Muscle layer of duodenum (tissue), 2 donors: Measurements from ENCODE around the gene KCNIP3.

Experiments
- H3K27ac ChIP-seq: one replicate; pipeline ENCODE4 v1.7.0; 2013; ENCODE audit warnings: mild to moderate bottlenecking, low read length
- H3K27me3 ChIP-seq: one replicate; pipeline ENCODE4 v1.7.0; 2013; ENCODE audit warnings: low read depth, mild to moderate bottlenecking, control low read depth, low read length
- H3K36me3 ChIP-seq, 2 donors: one replicate each; pipeline ENCODE4 v1.7.0; 2013; ENCODE audit warnings: low read length in 2 of 2, control low read depth in 1 of 2, mild to moderate bottlenecking in 1 of 2; ENCODE audit not compliant: insufficient read depth in 2 of 2, control insufficient read depth in 1 of 2
- H3K4me1 ChIP-seq, 2 donors: one replicate each; pipeline ENCODE4 v1.7.0; 2013; ENCODE audit warnings: low read length in 2 of 2, mild to moderate bottlenecking in 2 of 2, control low read depth in 1 of 2, moderate library complexity in 1 of 2; ENCODE audit not compliant: insufficient read depth in 2 of 2, control insufficient read depth in 1 of 2
- H3K4me3 ChIP-seq, 2 donors: one replicate each; pipeline ENCODE4 v1.7.0; 2013; ENCODE audit warnings: low read length in 2 of 2, low read depth in 1 of 2, mild to moderate bottlenecking in 1 of 2
- H3K9me3 ChIP-seq, 2 donors: one replicate each; pipeline ENCODE4 v1.7.0; 2013; ENCODE audit warnings: low read length in 2 of 2, control low read depth in 1 of 2, mild to moderate bottlenecking in 1 of 2; ENCODE audit not compliant: control insufficient read depth in 1 of 2
- donor health status: healthy.

KCNIP3 gene

GRCh38 chr2:95285542-95285932, 11.6 kb upstream of the KCNIP3 start:
- Histone ChIP-seq H3K4me1 (no peaks in the 10 kb centered on the region), H3K9me3 (peaks cover 0 to 8% of the 10 kb centered on the region in 2 donors), H3K27me3 (no peaks in the 10 kb centered on the region), H3K36me3 (peaks cover 0 to 10% of the 10 kb centered on the region in 2 donors), H3K27ac (no peak overlapping the region), H3K4me3 (no peak overlapping the region)

GRCh38 chr2:95287336-95287735, 9.8 kb upstream of the KCNIP3 start:
- H3K36me3 ChIP-seq, result peaks cover 0 to 22% of the 10 kb centered on the region in 2 donors
- no peaks in the 10 kb centered on the region for H3K4me1 ChIP-seq
- no peak overlapping the region for H3K4me3 ChIP-seq
- no peaks in the 10 kb centered on the region for H3K27me3 ChIP-seq
- H3K9me3 ChIP-seq, result peaks cover 0 to 13% of the 10 kb centered on the region in 2 donors
- no peak overlapping the region for H3K27ac ChIP-seq

- Histone ChIP-seq H3K4me1 (no peaks in the 10 kb centered on the region), H3K27me3 (no peaks in the 10 kb centered on the region), H3K4me3 (no peak overlapping the region), H3K36me3 (peaks cover 0 to 27% of the 10 kb centered on the region in 2 donors), H3K9me3 (peaks cover 0 to 16% of the 10 kb centered on the region in 2 donors), H3K27ac (no peak overlapping the region)
These were observed 9.3 kb upstream of the KCNIP3 start for GRCh38 chr2:95287806-95288205.

GRCh38 chr2:95289253-95289652, 7.9 kb upstream of the KCNIP3 start:
- Histone ChIP-seq H3K4me3 (no peak overlapping the region), H3K4me1 (no peaks in the 10 kb centered on the region), H3K27ac (no peak overlapping the region), H3K27me3 (no peaks in the 10 kb centered on the region), H3K9me3 (peaks cover 0 to 16% of the 10 kb centered on the region in 2 donors), H3K36me3 (peaks cover 0 to 28% of the 10 kb centered on the region in 2 donors)

- peaks cover 0 to 28% of the 10 kb centered on the region in 2 donors for H3K36me3 ChIP-seq
- no peak overlapping the region for H3K4me3 ChIP-seq
- no peaks in the 10 kb centered on the region for H3K4me1 ChIP-seq
- H3K27ac ChIP-seq, result no peak overlapping the region
- H3K27me3 ChIP-seq, result no peaks in the 10 kb centered on the region
- H3K9me3 ChIP-seq, result peaks cover 0 to 16% of the 10 kb centered on the region in 2 donors
These were observed 5.9 kb upstream of the KCNIP3 start for GRCh38 chr2:95291222-95291621.

GRCh38 chr2:95292623-95293260, 4.4 kb upstream of the KCNIP3 start:
- peaks cover 0 to 16% of the 10 kb centered on the region in 2 donors for H3K9me3 ChIP-seq
- no peak overlapping the region for H3K27ac ChIP-seq
- H3K4me3 ChIP-seq, result no peak overlapping the region

GRCh38 chr2:95294579-95295250, 2.4 kb upstream of the KCNIP3 start:
- Histone ChIP-seq H3K27ac (no peak overlapping the region), H3K4me3 (no peak overlapping the region), H3K36me3 (peaks cover 0 to 27% of the 10 kb centered on the region in 2 donors), H3K4me1 (no peaks in the 10 kb centered on the region), H3K27me3 (no peaks in the 10 kb centered on the region), H3K9me3 (peaks cover 0 to 14% of the 10 kb centered on the region in 2 donors)

More at GRCh38 chr2:95292623-95293260, 4.4 kb upstream of the KCNIP3 start:
- Histone ChIP-seq H3K4me1 (no peaks in the 10 kb centered on the region), H3K27me3 (no peaks in the 10 kb centered on the region), H3K36me3 (peaks cover 0 to 28% of the 10 kb centered on the region in 2 donors)

- Histone ChIP-seq H3K27ac (no peak overlapping the region), H3K4me1 (no peaks in the 10 kb centered on the region)
These were observed 1.8 kb upstream of the KCNIP3 start for GRCh38 chr2:95295376-95295775.

GRCh38 chr2:95296011-95296410, 1.1 kb upstream of the KCNIP3 start:
- H3K4me3 ChIP-seq, result no peak overlapping the region
- no peak overlapping the region for H3K27ac ChIP-seq
- H3K4me1 ChIP-seq, result no peaks in the 10 kb centered on the region

More at GRCh38 chr2:95295376-95295775, 1.8 kb upstream of the KCNIP3 start:
- Histone ChIP-seq H3K36me3 (peaks cover 0 to 20% of the 10 kb centered on the region in 2 donors), H3K4me3 (no peak overlapping the region), H3K9me3 (peaks cover 0 to 8% of the 10 kb centered on the region in 2 donors), H3K27me3 (no peaks in the 10 kb centered on the region)

GRCh38 chr2:95297639-95298395, 670 bp downstream of the KCNIP3 start:
- Histone ChIP-seq H3K9me3 (no peaks in the 10 kb centered on the region), H3K27ac (no peak overlapping the region), H3K27me3 (no peaks in the 10 kb centered on the region), H3K36me3 (peaks cover 0 to 1% of the 10 kb centered on the region in 2 donors), H3K4me3 (no peak overlapping the region), H3K4me1 (no peaks in the 10 kb centered on the region)

More at GRCh38 chr2:95296011-95296410, 1.1 kb upstream of the KCNIP3 start:
- no peaks in the 10 kb centered on the region for H3K27me3 ChIP-seq
- H3K9me3 ChIP-seq, result peaks cover 0 to 8% of the 10 kb centered on the region in 2 donors
- peaks cover 0 to 15% of the 10 kb centered on the region in 2 donors for H3K36me3 ChIP-seq

GRCh38 chr2:95298486-95299111, 1.5 kb downstream of the KCNIP3 start:
- H3K4me3 ChIP-seq, result no peak overlapping the region
- no peaks in the 10 kb centered on the region for H3K36me3 ChIP-seq
- no peaks in the 10 kb centered on the region for H3K9me3 ChIP-seq
- H3K27ac ChIP-seq, result no peak overlapping the region
- no peaks in the 10 kb centered on the region for H3K4me1 ChIP-seq
- H3K27me3 ChIP-seq, result no peaks in the 10 kb centered on the region
